Mesodermal cell (in vitro differentiated cells): Measurements from ENCODE around the gene IQGAP2. TPM values are rescaled to one million over a fixed set of nuclear protein-coding genes. Genes with fewer than 3 reads are reported as not detected.
"Not testable (repeated sequence)": the region's sequence is repeated elsewhere in the genome, so short reads cannot be mapped to it uniquely, and the experiment has no call there.

Experiments
- H3K27ac ChIP-seq: 2 replicates; pipeline ENCODE4 v1.7.0; 2013; ENCODE audit warnings: mild to moderate bottlenecking, low read depth, low read length, moderate library complexity; ENCODE audit not compliant: severe bottlenecking
- H3K36me3 ChIP-seq: 2 replicates; pipeline ENCODE4 v1.7.1; 2013; ENCODE audit warnings: mild to moderate bottlenecking, low read length, moderate library complexity; ENCODE audit not compliant: control insufficient read depth, insufficient read depth
- H3K4me1 ChIP-seq: one replicate; pipeline ENCODE4 v1.7.1; 2013; ENCODE audit warnings: mild to moderate bottlenecking, low read length; ENCODE audit not compliant: insufficient read depth, control insufficient read depth, poor library complexity, severe bottlenecking
- H3K4me3 ChIP-seq: 2 replicates; pipeline ENCODE4 v1.7.0; 2013; ENCODE audit warnings: low read length, control low read depth, mild to moderate bottlenecking; ENCODE audit not compliant: insufficient read depth, poor library complexity, severe bottlenecking; ENCODE audit errors: extremely low read depth
- H3K9me3 ChIP-seq: 2 replicates; pipeline ENCODE4 v1.7.1; 2013; ENCODE audit warnings: mild to moderate bottlenecking, low read length, moderate library complexity; ENCODE audit not compliant: control insufficient read depth
- WGBS, 2 experiments: methylation state at CpG; one replicate each; pipeline ENCODE4 v1.1.5; 2013; ENCODE audit warnings: missing lambda C conversion rate in 2 of 2; ENCODE audit not compliant: insufficient coverage in 2 of 2; 5-methylcytosine and 5-hydroxymethylcytosine counted together
- polyA plus RNA-seq, 2 experiments: library from polyadenylated mRNA; stranded (reverse); fragments of 50-300 nt; gene quantifications; one replicate each; pipeline ENCODE4 v1.2.3, GENCODE V29; 2013

IQGAP2 gene, protein sequence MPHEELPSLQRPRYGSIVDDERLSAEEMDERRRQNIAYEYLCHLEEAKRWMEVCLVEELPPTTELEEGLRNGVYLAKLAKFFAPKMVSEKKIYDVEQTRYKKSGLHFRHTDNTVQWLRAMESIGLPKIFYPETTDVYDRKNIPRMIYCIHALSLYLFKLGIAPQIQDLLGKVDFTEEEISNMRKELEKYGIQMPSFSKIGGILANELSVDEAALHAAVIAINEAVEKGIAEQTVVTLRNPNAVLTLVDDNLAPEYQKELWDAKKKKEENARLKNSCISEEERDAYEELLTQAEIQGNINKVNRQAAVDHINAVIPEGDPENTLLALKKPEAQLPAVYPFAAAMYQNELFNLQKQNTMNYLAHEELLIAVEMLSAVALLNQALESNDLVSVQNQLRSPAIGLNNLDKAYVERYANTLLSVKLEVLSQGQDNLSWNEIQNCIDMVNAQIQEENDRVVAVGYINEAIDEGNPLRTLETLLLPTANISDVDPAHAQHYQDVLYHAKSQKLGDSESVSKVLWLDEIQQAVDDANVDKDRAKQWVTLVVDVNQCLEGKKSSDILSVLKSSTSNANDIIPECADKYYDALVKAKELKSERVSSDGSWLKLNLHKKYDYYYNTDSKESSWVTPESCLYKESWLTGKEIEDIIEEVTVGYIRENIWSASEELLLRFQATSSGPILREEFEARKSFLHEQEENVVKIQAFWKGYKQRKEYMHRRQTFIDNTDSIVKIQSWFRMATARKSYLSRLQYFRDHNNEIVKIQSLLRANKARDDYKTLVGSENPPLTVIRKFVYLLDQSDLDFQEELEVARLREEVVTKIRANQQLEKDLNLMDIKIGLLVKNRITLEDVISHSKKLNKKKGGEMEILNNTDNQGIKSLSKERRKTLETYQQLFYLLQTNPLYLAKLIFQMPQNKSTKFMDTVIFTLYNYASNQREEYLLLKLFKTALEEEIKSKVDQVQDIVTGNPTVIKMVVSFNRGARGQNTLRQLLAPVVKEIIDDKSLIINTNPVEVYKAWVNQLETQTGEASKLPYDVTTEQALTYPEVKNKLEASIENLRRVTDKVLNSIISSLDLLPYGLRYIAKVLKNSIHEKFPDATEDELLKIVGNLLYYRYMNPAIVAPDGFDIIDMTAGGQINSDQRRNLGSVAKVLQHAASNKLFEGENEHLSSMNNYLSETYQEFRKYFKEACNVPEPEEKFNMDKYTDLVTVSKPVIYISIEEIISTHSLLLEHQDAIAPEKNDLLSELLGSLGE (N-terminal part only)
- 11.5 TPM for polyA plus RNA-seq (2013, experiment 1 of 2)
- polyA plus RNA-seq (2013, experiment 2 of 2) = 9.9 TPM

DNA sequence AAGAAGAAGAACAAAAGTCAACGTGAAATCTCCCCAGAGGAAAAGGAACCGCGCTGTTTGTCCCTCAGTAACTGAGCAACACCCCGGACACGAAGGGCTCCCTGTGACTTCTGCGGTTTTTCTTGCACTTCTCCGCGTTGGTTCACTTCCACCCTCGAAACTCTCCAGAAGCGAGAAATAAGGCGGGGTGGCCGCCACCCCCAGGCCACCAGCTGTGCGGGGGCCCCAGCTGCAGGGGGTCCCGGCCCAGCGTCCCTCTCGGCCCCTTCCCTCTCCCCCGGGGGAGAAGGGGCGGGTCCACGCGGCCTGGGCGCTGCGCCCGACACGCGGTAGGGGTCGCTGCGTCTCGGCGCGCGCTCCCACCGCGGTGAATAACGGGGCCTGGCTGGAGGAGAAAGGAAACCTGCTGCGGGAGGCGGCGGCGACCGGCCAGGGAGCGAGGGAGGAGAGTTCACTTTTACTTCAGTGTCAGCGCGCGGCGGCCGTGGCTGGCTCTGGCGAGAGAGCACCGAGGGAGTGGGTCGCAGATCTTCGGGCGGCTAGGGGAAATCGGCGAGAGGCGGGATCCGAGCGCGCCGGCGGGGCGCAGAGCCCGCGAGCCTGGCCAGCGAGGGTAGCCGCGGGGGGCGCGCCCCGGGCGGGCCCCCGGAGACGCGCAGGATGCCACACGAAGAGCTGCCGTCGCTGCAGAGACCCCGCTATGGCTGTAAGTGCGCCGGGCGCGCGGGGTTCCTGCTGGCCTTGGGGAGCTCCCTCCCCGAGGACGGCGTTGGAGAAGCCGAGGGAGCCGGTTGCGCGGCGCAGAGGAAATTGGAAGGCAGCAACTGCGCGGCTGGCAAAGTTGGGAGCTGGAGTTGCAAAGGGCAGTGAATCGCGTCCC is at the start of gene IQGAP2:
IQGAP2 (plus strand) TSS at position 400 of the 880 bp plus-strand sequence; CDS start at position 661, 261 bp downstream.
- peak within 1 kb of the TSS; percentile 64 for H3K27ac ChIP-seq
- 0% methylated on average over 68 to 77 of the region's 92 CpGs for WGBS, 2 experiments
- peak within 1 kb of the TSS; percentile 75 for H3K4me3 ChIP-seq
- no peaks in the 10 kb centered on the region for H3K4me1 ChIP-seq
- no peaks in the 10 kb centered on the region for H3K9me3 ChIP-seq
- H3K36me3 ChIP-seq = no peaks in the 10 kb centered on the region

DNA sequence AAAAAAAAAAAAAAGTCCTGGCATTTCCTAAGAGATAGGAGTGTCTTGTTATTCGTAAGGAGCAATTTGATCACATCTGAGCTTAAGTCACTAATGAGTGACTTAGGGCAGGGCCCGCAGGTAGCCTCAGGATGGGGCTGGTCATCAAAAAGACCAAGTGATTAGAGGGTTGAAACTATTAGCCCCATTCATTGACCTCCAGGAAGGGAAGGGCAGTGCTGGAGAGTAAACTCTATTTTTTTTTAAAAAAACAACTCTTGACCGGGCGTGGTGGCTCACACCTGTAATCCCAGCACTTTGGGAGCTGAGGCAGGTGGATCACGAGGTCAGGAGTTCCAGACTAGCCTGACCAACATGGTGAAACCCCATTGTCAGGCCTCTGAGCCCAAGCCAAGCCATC is 46.2 kb upstream of the IQGAP2 start:
- H3K4me3 ChIP-seq = no peak overlapping the region
- no peak overlapping the region for H3K27ac ChIP-seq
- 86 to 93% methylated on average over 5 of the region's 5 CpGs for WGBS, 2 experiments
- H3K9me3 ChIP-seq = no peaks in the 10 kb centered on the region
- H3K4me1 ChIP-seq = no peaks in the 10 kb centered on the region
- H3K36me3 ChIP-seq = no peaks in the 10 kb centered on the region

DNA sequence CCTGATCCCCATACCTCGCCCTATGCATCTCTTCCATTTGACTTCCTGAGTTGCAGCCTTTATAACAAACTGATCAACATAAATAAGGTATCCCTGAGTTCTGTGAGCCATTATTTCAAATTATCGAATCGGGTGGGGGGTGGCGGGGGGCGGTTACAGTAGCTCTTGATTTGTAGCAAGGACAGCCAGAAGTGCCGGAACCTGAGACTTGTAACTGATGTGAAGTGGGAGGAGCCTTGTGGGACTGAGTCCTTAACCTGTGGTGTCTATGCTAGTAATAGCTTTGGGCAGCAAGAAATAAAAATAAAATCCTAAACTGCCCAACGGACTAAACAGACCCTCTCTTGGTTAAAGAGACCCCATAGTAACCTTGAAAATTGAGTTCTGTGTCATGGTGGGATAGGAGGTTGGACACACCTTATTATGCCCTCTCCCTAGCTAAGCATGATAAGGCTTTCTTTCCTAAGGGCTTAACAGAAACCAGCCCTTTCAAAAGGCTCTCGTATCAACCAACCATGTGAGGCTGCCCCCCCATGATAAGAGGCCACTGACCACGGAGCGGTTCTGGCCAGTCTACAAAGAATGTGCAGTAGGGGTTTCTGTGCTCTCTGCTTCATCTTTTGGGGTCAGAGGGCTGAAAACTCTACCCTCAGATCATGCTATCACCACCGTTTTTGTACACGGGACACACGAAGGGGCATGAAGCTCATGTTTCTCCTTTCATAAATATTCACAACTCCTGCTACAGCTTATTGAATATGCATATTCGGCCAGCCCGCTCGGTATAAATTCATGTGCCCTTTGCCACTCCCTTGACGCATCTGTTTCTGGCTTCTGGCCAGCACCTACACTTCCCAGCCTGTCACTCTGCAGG is 39.5 kb upstream of the IQGAP2 start:
- WGBS, 2 experiments = 80 to 85% methylated on average over 11 to 15 of the region's 17 CpGs
- H3K27ac ChIP-seq = no peak overlapping the region

DNA sequence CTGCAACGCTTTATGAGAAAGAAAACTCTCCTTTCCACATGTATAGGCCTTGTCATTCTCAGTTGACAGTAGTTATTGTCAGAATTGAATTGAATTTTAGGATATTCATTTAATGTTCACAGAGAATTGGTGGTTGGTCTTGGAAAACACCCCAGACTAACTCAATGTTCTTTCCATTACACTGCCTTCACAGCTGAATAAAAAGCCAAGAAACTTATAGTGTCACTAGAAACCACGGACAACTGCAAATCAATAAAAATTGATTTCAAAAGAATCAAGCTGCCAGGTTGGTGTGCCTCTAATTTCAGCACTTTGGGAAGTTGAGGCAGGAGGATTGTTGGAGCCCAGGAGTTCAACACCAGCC is 38.9 kb upstream of the IQGAP2 start:
- WGBS, 2 experiments = 100% methylated on average over 1 of the region's 2 CpGs; no CpG with 5 or more reads in 1 of the 2 experiments
- Histone ChIP-seq H3K36me3 (no peaks in the 10 kb centered on the region), H3K4me1 (no peaks in the 10 kb centered on the region)

More for the DNA sequence above, 39.5 kb upstream of the IQGAP2 start:
- Histone ChIP-seq H3K4me3 (no peak overlapping the region), H3K4me1 (no peaks in the 10 kb centered on the region), H3K9me3 (no peaks in the 10 kb centered on the region), H3K36me3 (no peaks in the 10 kb centered on the region)

DNA sequence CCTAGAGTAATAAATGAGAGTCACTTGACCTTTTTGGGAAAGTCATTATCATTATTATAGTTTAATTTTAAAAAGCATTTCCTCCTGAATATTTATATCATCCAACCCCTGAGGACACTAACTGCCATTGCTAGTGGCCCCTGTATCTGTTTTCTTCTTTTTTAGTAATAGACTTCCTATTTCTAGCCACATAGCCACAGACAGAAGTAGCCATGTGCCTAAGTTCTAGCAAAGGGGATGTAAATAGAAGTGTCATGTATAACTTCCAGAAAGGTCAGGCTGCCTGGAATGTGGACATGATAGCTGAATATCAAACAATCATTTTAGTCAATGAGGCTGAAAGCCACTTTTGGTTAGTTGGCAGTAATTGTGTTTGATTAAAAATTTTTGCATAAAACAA is 37.5 kb upstream of the IQGAP2 start:
- H3K4me3 ChIP-seq = no peak overlapping the region
- no peaks in the 10 kb centered on the region for H3K9me3 ChIP-seq
- H3K27ac ChIP-seq = no peak overlapping the region
- no peaks in the 10 kb centered on the region for H3K36me3 ChIP-seq
- no peaks in the 10 kb centered on the region for H3K4me1 ChIP-seq

More for the DNA sequence above, 38.9 kb upstream of the IQGAP2 start:
- no peaks in the 10 kb centered on the region for H3K9me3 ChIP-seq
- no peak overlapping the region for H3K27ac ChIP-seq
- H3K4me3 ChIP-seq = no peak overlapping the region

DNA sequence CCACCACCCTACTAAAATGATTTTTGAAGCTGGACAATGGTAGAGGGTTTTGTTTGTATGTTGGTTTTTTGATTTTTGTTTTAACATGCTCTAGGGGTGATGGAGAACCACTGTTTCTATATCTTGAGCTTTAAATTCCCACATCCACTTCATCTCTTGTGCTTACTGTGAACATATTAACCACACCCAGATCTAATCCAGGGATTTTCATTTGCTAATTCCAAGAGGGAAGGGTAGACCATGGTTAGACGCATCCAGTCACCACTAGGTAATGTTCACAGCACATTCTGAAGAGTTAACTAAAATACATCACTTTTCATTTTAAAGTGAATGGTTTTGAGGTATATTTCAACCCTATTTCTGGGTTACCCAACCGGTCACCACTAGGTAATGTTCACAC is 36.5 kb upstream of the IQGAP2 start:
- no peak overlapping the region for H3K4me3 ChIP-seq
- no CpG with 5 or more reads among the region's 2 CpGs for WGBS, 2 experiments
- no peak overlapping the region for H3K27ac ChIP-seq
- H3K36me3 ChIP-seq = no peaks in the 10 kb centered on the region
- no peaks in the 10 kb centered on the region for H3K4me1 ChIP-seq
- no peaks in the 10 kb centered on the region for H3K9me3 ChIP-seq

DNA sequence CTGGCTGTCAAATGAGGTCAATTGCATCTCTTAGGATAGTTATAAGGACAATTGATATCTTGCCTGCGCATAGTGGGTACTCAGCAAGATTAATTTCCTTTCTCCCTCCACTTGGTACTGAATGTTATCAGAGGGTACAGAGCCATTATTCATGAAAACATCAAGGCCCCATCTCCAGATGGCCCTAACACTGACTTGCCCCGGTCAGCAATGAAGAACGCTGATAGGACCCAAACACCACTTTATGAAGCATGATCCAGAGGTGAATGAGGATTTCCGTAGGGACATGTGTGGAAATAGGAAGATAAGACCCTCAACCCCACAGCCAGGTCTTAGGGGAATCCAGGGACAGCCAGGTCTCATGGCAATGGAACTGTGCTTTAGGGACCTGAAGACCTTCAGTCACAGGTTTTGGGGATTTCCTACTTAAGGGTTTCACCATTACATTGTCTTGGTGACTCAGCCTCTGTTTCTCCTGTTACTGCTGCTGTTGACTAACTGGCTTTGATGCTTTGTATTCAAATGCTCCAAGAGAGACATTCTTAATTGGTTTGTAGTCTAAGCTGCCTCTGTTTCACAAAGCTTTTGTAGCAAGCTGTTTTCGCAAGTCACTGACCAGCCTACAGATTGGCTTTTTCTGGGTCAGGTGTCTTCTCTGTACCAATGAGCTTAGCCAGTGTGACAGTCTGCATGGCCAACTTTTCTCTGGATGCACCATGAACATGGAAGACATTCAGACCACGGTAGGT is 35.3 kb upstream of the IQGAP2 start:
- Histone ChIP-seq H3K4me1 (peaks cover 9% of the 10 kb centered on the region), H3K36me3 (no peaks in the 10 kb centered on the region), H3K9me3 (no peaks in the 10 kb centered on the region), H3K4me3 (no peak overlapping the region), H3K27ac (no peak overlapping the region)
- 92 to 93% methylated on average over 1 to 3 of the region's 6 CpGs for WGBS, 2 experiments

DNA sequence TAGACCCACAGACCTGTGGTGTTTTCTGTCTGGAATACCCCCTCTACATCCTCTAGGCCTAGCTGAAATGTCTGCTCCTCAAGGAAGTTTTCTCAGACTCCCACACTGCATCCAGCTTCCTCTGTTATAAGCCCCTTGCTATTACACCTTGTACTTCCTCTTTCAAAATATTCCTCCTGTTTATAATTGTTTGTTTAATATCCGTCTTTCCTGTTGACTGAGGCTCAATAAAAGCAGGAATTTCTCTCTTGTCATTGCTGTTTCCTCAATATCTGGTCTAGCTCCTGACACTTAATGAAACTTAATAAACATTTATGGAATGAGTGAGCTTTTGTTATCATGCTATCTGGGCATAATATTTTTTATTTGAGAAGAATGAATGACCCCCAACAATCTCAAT is 34.1 kb upstream of the IQGAP2 start:
- H3K27ac ChIP-seq = no peak overlapping the region
- H3K4me3 ChIP-seq = no peak overlapping the region
- no CpG with 5 or more reads among the region's 1 CpG for whole genome bisulfite sequencing, 2 experiments
- H3K9me3 ChIP-seq = no peaks in the 10 kb centered on the region
- H3K4me1 ChIP-seq = peaks cover 12% of the 10 kb centered on the region
- H3K36me3 ChIP-seq = no peaks in the 10 kb centered on the region

DNA sequence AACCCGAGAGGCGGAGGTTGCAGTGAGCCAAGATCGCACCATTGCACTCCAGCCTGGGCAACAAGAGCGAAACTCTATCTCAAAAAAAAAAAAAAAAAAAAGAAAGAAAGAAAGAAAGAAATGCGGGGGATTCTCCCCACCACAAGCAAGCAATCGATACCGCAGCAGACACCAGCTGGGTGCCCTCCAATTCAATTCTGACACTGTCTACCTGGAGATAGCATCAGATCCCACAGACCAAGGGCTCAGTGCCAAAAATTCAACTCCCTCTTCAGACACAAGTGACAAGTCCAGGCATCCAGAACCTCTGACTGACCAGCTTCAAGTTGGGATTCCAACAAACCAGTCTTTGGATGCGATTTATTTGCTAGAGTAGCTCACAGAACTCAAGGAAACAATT is 33.4 kb upstream of the IQGAP2 start:
- WGBS, 2 experiments = no CpG with 5 or more reads among the region's 8 CpGs
- H3K4me1 ChIP-seq = peaks cover 12% of the 10 kb centered on the region
- not testable (repeated sequence) for H3K9me3 ChIP-seq, H3K36me3 ChIP-seq, H3K4me3 ChIP-seq, H3K27ac ChIP-seq
